Stimulated activated naive CD8-positive, alpha-beta T cell treated with anti-CD3 and anti-CD28 coated beads, Interleukin-15, Interleukin-2, amounts not matched to agents 100 U/mL and 50 U/mL, for 24 hours (primary cell): ENCODE results near the gene EGR1.

ENCODE experiments used
- ATAC-seq: fragments of 150-1000 bp; cut with Tn5 transposase; one replicate; pipeline ENCODE4 v1.10.0; 2021
- DNase-seq: peaks from one replicate; pipeline ENCODE4 v3.0.0; 2021

The EGR1 gene

DNA sequence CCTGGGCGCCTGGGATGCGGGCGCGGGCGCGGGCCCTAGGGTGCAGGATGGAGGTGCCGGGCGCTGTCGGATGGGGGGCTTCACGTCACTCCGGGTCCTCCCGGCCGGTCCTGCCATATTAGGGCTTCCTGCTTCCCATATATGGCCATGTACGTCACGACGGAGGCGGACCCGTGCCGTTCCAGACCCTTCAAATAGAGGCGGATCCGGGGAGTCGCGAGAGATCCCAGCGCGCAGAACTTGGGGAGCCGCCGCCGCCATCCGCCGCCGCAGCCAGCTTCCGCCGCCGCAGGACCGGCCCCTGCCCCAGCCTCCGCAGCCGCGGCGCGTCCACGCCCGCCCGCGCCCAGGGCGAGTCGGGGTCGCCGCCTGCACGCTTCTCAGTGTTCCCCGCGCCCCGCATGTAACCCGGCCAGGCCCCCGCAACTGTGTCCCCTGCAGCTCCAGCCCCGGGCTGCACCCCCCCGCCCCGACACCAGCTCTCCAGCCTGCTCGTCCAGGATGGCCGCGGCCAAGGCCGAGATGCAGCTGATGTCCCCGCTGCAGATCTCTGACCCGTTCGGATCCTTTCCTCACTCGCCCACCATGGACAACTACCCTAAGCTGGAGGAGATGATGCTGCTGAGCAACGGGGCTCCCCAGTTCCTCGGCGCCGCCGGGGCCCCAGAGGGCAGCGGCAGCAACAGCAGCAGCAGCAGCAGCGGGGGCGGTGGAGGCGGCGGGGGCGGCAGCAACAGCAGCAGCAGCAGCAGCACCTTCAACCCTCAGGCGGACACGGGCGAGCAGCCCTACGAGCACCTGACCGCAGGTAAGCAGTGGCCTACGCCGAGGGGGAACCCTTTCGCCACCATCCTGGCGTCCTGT is at the start of gene EGR1:
TSS of gene EGR1 (plus strand) at position 219 of the 864 bp plus-strand sequence. CDS start at position 502, 283 bp downstream.
- ATAC-seq (peak; percentile 59), DNase-seq (peak; percentile 95)

- ATAC-seq (no peak), DNase-seq (no peak)
Observed at GRCh38 chr5:138418444-138418843, 46.8 kb upstream of the EGR1 start.

GRCh38 chr5:138425079-138425478 is 40.2 kb upstream of the EGR1 start:
- ATAC-seq (no peak), DNase-seq (no peak)

DNA sequence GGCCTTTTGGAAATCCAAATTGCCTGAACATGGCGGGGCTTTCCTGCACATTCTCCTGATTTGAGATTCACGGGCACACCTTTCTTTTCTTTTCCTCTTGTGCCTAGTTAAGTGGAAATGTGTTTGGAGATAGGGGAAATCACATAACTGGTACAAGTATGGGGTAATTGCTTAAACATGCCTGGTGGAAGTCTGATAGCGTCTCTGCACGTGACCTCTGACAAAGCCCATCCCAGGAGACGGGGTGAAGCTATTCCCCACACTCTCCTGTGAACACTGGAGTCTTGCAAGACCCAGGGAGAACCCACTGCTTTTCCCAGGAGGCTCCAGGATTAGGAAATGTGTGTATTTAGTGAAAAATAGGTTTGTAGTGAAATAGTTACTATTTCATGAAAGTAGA is 29.3 kb upstream of the EGR1 start:
- ATAC-seq: no peak
- no peak for DNase-seq

DNA sequence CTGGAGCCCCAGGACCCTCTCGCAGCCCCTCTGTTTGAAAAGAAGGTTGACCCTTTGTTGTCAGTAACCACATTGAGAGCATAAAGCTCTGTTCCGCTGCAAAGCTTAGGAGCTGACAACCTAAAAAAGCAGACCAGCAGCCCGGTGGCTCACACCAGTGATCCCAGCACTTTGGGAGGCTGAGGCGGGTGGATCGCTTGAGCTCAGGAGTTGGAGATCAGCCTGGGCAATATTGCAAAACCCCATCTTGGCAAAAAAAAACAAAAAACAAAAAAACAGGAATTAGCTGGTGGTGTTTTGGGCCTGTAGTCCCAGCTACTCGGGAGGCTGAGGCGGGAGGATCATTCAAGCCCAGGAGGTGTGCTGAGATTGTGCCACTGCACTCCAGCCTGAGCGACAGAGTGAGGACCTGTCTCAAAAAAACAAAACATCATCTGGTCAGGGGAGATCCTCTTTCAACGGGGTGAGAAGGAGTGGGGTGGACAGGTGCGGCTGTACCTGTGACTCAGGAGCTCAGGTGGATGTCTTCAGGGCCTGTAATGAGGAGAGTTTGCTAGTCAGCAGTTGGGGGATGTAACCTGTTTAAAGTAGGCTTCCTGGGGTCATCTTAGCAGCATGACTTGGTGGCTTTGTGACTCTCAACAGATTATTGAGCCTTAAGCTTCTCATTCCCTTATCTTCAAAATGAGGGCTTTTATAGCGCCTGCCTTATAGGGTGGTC is 27.1 kb upstream of the EGR1 start:
- no peak for ATAC-seq
- no peak for DNase-seq

GRCh38 chr5:138438724-138439476 is 26.4 kb upstream of the EGR1 start, which contains the start of gene REEP2:
Gene REEP2, plus strand, starts transcription at chr5:138439057. Its CDS starts 152 bp downstream, at chr5:138439209.
- ATAC-seq (peak; percentile 87), DNase-seq (peak; percentile 79)

- peak; percentile 26 for ATAC-seq
- DNase-seq: no peak
Observed at GRCh38 chr5:138439477-138440158, 25.7 kb upstream of the EGR1 start.

GRCh38 chr5:138440159-138441073 is 24.9 kb upstream of the EGR1 start:
- DNase-seq: no peak
- ATAC-seq: no peak

DNA sequence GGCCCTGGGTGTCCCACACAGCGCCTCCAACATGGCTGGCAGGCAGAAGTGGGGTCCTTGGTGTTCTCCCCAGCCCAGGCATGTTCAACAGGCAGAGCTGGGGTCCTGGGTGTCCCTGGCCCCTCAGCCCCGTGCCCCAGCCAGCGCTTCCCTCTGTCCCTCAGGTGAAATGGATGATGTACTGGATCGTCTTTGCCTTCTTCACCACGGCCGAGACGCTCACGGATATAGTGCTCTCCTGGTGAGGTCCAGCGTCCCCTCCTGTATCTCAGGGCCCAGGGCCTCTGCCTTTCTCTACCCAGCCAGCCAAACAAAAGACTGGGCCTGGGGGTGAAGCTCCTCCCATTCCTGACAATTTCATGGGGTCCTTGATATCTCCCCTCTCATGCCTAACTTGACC is 24.1 kb upstream of the EGR1 start:
- no peak for DNase-seq
- ATAC-seq: no peak

GRCh38 chr5:138444078-138444773 is 21.1 kb upstream of the EGR1 start:
- DNase-seq: no peak
- ATAC-seq: no peak

GRCh38 chr5:138444774-138445546 is 20.3 kb upstream of the EGR1 start:
- ATAC-seq: no peak
- no peak for DNase-seq

GRCh38 chr5:138445547-138446271 is 19.6 kb upstream of the EGR1 start:
- DNase-seq (no peak), ATAC-seq (no peak)

- no peak for DNase-seq
- ATAC-seq: no peak
Observed at GRCh38 chr5:138448070-138448469, 17.2 kb upstream of the EGR1 start.

- no peak for ATAC-seq
- no peak for DNase-seq
Observed at GRCh38 chr5:138448481-138449398, 16.5 kb upstream of the EGR1 start.

DNA sequence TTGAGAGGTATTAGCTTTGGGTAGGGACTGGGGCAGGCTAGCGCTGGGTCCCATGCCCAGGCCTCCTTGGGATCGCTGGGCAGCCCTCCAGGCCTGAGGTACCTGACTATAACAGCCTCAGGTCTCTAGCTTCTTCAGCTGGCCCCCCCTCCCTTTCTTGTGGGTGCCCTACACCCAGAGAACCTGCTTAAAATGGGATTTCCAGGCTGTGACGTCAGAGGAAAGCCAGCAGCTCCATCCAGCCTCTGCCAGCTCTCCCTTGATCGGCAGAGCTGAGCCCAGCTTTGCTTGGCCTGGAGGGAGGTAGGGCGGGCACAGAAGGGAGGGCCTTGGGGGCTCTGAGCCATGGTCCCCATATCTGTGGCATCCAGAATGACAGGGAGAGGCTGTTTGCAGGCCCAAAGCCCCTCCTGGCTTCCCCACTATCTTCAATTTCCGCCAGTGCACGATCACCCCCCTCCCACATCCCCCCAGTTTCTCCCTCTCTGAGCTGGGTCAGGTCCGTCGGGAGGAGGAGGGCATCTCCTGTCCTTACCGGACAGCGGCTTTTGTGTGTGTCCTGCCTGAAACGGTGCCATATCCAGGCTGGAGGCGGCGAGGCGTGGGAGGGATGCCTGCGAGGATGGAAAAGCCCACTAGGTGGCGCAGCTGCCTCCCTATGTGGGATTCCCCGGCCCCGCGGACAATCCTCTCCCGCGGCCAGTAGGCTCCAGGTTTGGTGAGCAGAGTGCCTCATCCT is 15.6 kb upstream of the EGR1 start:
- DNase-seq (peak; percentile 91), ATAC-seq (peak; percentile 80)

GRCh38 chr5:138450971-138451370 is 14.3 kb upstream of the EGR1 start:
- ATAC-seq: no peak
- no peak for DNase-seq

DNA sequence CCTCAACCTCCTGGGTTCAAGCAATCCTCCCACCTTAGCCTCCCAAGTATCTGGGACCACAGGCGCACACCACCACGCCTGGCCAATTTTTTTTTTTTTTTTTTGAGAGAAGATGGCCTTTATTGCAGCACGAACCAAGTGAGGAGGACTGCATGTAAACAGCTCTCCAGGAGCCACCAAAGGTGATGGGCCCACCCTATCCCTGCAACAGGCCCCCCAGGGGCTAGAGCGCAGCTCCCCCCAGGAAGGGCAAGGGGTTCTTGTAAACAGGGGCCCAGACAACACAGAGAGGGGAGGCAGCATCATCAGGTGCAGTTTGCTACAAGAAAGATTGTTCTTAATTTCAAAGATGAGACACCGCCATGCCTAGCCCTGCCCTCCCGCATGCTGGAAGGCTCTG is 12.6 kb upstream of the EGR1 start:
- DNase-seq: no peak
- ATAC-seq: no peak
